Trophoblast cell (in vitro differentiated cells and primary cell): ENCODE data around the gene CFAP46.

Experiments
- DNase-seq, 2 donors: peaks; one replicate each; pipeline ENCODE4 v3.0.0-alpha.2; 2016
- H2AFZ ChIP-seq: 2 replicates; pipeline ENCODE4 v1.6.1; 2013; ENCODE audit warnings: low read length, moderate library complexity, mild to moderate bottlenecking; ENCODE audit not compliant: insufficient read depth, poor library complexity
- H2AK5ac ChIP-seq: 2 replicates; pipeline ENCODE4 v1.6.1; 2013; ENCODE audit warnings: mild to moderate bottlenecking, low read length
- H2BK120ac ChIP-seq: 2 replicates; pipeline ENCODE4 v1.6.1; 2013; ENCODE audit warnings: low read length, mild to moderate bottlenecking, moderate library complexity; ENCODE audit not compliant: insufficient read depth, poor library complexity
- H2BK12ac ChIP-seq: 2 replicates; pipeline ENCODE4 v1.6.1; 2013; ENCODE audit warnings: mild to moderate bottlenecking, low read length, moderate library complexity
- H2BK5ac ChIP-seq: 2 replicates; pipeline ENCODE4 v1.6.1; 2013; ENCODE audit warnings: low read length, low read depth, moderate library complexity, mild to moderate bottlenecking; ENCODE audit not compliant: poor library complexity
- H3K14ac ChIP-seq: 2 replicates; pipeline ENCODE4 v1.6.1; 2013; ENCODE audit warnings: mild to moderate bottlenecking, low read length
- H3K18ac ChIP-seq: 2 replicates; pipeline ENCODE4 v1.6.1; 2013; ENCODE audit warnings: mild to moderate bottlenecking, low read length
- H3K23ac ChIP-seq: 2 replicates; pipeline ENCODE4 v1.6.1; 2013; ENCODE audit warnings: low read length
- H3K27ac ChIP-seq: 2 replicates; pipeline ENCODE4 v1.5.1; 2013; ENCODE audit warnings: low read depth, mild to moderate bottlenecking, inconsistent platforms, low read length, moderate library complexity
- H3K27me3 ChIP-seq: 2 replicates; pipeline ENCODE4 v1.6.1; 2013; ENCODE audit warnings: inconsistent platforms, mild to moderate bottlenecking, low read length, moderate library complexity; ENCODE audit not compliant: insufficient read depth
- H3K36me3 ChIP-seq, 2 experiments: 1 replicate in 1 of 2; 2 replicates in 1 of 2; pipeline ENCODE4 v1.6.1; 2013; ENCODE audit warnings: low read length in 2 of 2, mild to moderate bottlenecking in 2 of 2, moderate library complexity in 1 of 2; ENCODE audit not compliant: insufficient read depth in 2 of 2, control insufficient read depth in 1 of 2
- H3K4ac ChIP-seq: 2 replicates; pipeline ENCODE4 v1.6.1; 2013; ENCODE audit warnings: low read depth, mild to moderate bottlenecking, low read length, moderate library complexity
- H3K4me1 ChIP-seq, 2 experiments: 1 replicate in 1 of 2; 2 replicates in 1 of 2; pipeline ENCODE4 v1.6.1; 2013; ENCODE audit warnings: low read length in 2 of 2, mild to moderate bottlenecking in 2 of 2, moderate library complexity in 1 of 2; ENCODE audit not compliant: insufficient read depth in 2 of 2, control insufficient read depth in 1 of 2
- H3K4me2 ChIP-seq: 2 replicates; pipeline ENCODE4 v1.6.1; 2013; ENCODE audit warnings: inconsistent platforms, mild to moderate bottlenecking, low read length, moderate library complexity
- H3K4me3 ChIP-seq: 2 replicates; pipeline ENCODE4 v1.5.1; 2013; ENCODE audit warnings: mild to moderate bottlenecking, low read depth, low read length, inconsistent platforms
- H3K79me1 ChIP-seq: one replicate; pipeline ENCODE4 v1.6.1; 2013; ENCODE audit warnings: low read length
- H3K79me2 ChIP-seq: 2 replicates; pipeline ENCODE4 v1.6.1; 2013; ENCODE audit warnings: low read length, mild to moderate bottlenecking; ENCODE audit not compliant: control insufficient read depth, insufficient read depth, poor library complexity
- H3K9ac ChIP-seq: 2 replicates; pipeline ENCODE4 v1.6.1; 2013; ENCODE audit warnings: mild to moderate bottlenecking, low read length
- H3K9me3 ChIP-seq: 2 replicates; pipeline ENCODE4 v1.6.1; 2013; ENCODE audit warnings: low read depth, mild to moderate bottlenecking, control low read depth, inconsistent platforms, low read length; ENCODE audit not compliant: insufficient read depth
- H4K12ac ChIP-seq: 2 replicates; pipeline ENCODE4 v1.6.1; 2013; ENCODE audit warnings: low read depth, mild to moderate bottlenecking, low read length, moderate library complexity
- H4K8ac ChIP-seq: 2 replicates; pipeline ENCODE4 v1.6.1; 2013; ENCODE audit warnings: low read depth, mild to moderate bottlenecking, low read length, moderate library complexity
- H4K91ac ChIP-seq: one replicate; pipeline ENCODE4 v1.6.1; 2013; ENCODE audit warnings: low read depth, mild to moderate bottlenecking, low read length, moderate library complexity
- WGBS: extraction: QIAGEN DNeasy Blood & Tissue Kit; methylation state at CpG from one replicate; pipeline ENCODE4 v1.1.7; 2013; ENCODE audit warnings: missing lambda C conversion rate; ENCODE audit not compliant: insufficient read length, insufficient coverage; ENCODE audit errors: extremely low coverage; 5-methylcytosine and 5-hydroxymethylcytosine counted together

CFAP46 gene

GRCh38 chr10:132813001-132813401, 129.4 kb downstream of the CFAP46 start:
- Histone ChIP-seq H2BK5ac (no peak overlapping the region), H3K14ac (no peak overlapping the region), H3K18ac (no peak overlapping the region), H3K23ac (no peak overlapping the region), H3K27me3 (peaks cover 2% of the 10 kb centered on the region), H3K36me3 (no peaks in the 10 kb centered on the region), H4K8ac (no peak overlapping the region), H2AFZ (no peak overlapping the region), H3K4ac (no peak overlapping the region), H3K9ac (no peak overlapping the region), H3K27ac (no peak overlapping the region), H2AK5ac (no peak overlapping the region), H3K79me1 (no peaks in the 10 kb centered on the region), H2BK12ac (no peak overlapping the region), H3K4me1 (no peaks in the 10 kb centered on the region), H3K9me3 (peaks cover 6% of the 10 kb centered on the region), H4K91ac (no peak overlapping the region), H3K4me3 (no peak overlapping the region), H2BK120ac (no peak overlapping the region), H3K4me2 (no peak overlapping the region), H4K12ac (no peak overlapping the region), H3K79me2 (no peaks in the 10 kb centered on the region)
- no peak for DNase-seq
- WGBS: no CpG with 5 or more reads among the region's 10 CpGs

DNA sequence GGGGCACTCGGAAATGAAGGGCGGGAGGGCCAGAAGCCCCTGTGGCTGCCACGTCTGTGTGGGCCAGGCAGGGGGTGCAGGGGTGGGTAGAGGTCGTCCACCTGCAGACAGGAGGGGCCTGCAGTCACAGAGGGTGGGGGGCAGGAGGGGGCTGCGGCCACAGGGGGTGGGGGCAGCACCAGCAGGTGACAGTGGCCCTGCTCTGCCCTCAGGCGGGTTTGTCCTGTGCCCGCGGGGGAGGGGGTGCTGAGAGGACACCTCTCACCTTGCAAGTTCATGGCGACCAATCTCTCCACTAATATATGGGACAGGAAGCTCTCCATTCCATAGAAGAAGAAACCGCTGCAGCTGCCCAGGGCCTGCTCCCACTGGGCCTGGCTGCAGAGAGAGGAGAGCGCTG, 129.8 kb downstream of the CFAP46 start:
- peaks cover 6% of the 10 kb centered on the region for H3K9me3 ChIP-seq
- peaks cover 2% of the 10 kb centered on the region for H3K27me3 ChIP-seq
- no peak overlapping the region for H2BK12ac ChIP-seq
- H3K18ac ChIP-seq: no peak overlapping the region
- no peaks in the 10 kb centered on the region for H3K36me3 ChIP-seq
- H3K4me3 ChIP-seq: no peak overlapping the region
- H3K79me1 ChIP-seq: no peaks in the 10 kb centered on the region
- H2BK120ac ChIP-seq: no peak overlapping the region
- no peak for DNase-seq
- no peak overlapping the region for H4K12ac ChIP-seq
- no peak overlapping the region for H3K27ac ChIP-seq
- H3K4me1 ChIP-seq: no peaks in the 10 kb centered on the region
- WGBS: no CpG with 5 or more reads among the region's 11 CpGs
- no peak overlapping the region for H2AK5ac ChIP-seq
- no peak overlapping the region for H3K23ac ChIP-seq
- no peak overlapping the region for H3K14ac ChIP-seq
- H3K9ac ChIP-seq: no peak overlapping the region
- H3K4me2 ChIP-seq: no peak overlapping the region
- no peak overlapping the region for H2AFZ ChIP-seq
- no peak overlapping the region for H3K4ac ChIP-seq
- no peak overlapping the region for H4K91ac ChIP-seq
- no peak overlapping the region for H4K8ac ChIP-seq
- H3K79me2 ChIP-seq: no peaks in the 10 kb centered on the region
- no peak overlapping the region for H2BK5ac ChIP-seq

DNA sequence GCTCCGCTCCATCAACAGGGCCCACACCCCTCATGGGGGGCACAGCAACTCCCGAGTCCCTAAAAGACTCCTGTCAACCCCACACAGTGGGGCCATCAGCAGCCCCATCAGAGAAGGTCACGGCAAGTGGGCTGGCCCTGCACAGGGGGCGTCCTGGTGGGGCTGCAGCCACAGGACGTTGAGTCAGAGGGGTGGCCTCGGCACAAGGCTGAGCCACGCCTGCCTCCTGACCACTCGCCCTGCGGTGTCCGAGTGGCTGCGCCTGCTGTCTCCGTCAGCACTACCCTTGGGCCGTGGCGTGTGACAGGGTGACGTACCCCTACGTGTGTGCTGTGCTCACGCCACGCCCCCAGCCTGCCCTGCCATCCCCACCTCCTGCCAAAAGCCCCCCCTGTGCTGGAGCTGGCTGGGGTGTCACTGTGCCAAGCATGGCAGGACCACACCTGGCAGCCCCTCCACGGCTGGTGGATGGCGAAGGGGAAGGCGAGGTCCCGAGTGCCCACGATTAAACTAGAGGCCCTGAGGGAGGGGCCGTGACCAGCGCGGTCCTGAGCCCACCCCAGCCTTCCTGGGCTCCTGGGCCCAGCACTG, 130.4 kb downstream of the CFAP46 start:
- Histone ChIP-seq H3K27me3 (peaks cover 2% of the 10 kb centered on the region), H2BK120ac (no peak overlapping the region), H4K12ac (no peak overlapping the region), H3K14ac (no peak overlapping the region), H2BK5ac (no peak overlapping the region), H4K91ac (no peak overlapping the region), H2AFZ (no peak overlapping the region), H3K9me3 (peaks cover 8% of the 10 kb centered on the region), H3K18ac (no peak overlapping the region), H3K23ac (no peak overlapping the region), H3K27ac (no peak overlapping the region), H3K4me1 (no peaks in the 10 kb centered on the region), H4K8ac (no peak overlapping the region), H2AK5ac (no peak overlapping the region), H3K36me3 (no peaks in the 10 kb centered on the region), H3K9ac (no peak overlapping the region), H3K79me2 (no peaks in the 10 kb centered on the region), H3K4me2 (no peak overlapping the region), H3K4me3 (no peak overlapping the region), H3K4ac (no peak overlapping the region), H2BK12ac (no peak overlapping the region), H3K79me1 (no peaks in the 10 kb centered on the region)
- no peak for DNase-seq
- WGBS: no CpG with 5 or more reads among the region's 26 CpGs

DNA sequence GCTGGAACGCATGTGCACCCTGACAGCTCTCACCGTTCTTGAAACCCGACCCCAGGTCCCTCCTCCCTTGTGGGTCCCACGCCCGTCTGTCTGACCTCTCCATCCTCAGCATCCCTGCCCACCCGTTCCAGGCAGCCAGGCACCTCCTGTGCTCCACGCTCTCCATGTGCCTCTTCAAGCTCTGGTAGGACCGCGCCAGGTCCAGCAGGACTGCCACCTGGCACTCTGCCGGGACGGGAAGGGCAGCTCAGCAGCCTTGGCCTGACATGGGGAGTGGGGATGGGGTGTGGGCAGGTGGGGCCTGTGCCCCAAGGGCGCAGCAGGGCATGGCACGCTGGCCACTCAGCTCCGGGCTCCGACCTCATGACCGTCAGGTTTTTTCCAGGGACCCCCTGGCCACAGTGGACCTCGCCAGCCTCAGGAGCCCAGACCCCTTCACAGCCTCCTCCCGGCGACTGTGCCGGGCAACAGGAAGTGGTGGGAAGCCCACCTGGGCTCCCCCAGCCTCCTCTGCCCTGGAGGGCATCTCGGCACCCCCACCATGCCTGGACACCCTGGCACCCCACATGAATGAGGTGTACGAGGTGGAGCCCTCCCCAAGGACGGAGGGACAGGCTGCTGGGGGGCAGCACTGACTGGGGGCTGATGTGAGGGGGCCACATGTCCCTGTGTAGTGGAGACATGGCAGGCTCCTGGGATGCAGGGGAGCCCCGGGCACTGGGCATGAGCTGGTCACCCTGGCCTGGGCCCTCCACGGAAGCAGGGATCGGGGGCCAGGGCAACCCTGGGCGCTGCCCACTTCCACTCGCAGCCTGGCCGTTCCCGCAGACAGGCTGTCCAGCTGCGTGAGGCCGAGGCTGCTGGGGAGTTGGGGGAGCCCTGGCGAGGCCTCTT, 131.3 kb downstream of the CFAP46 start:
- Histone ChIP-seq H2AK5ac (no peak overlapping the region), H3K79me2 (no peaks in the 10 kb centered on the region), H3K4ac (no peak overlapping the region), H3K4me1 (no peaks in the 10 kb centered on the region), H3K23ac (no peak overlapping the region), H4K91ac (no peak overlapping the region), H3K9ac (no peak overlapping the region), H3K27ac (no peak overlapping the region), H3K4me3 (no peak overlapping the region), H3K14ac (no peak overlapping the region), H3K36me3 (no peaks in the 10 kb centered on the region), H3K18ac (no peak overlapping the region), H2BK5ac (no peak overlapping the region), H3K79me1 (no peaks in the 10 kb centered on the region), H4K12ac (no peak overlapping the region), H3K9me3 (peaks cover 8% of the 10 kb centered on the region), H4K8ac (no peak overlapping the region), H3K4me2 (no peak overlapping the region), H2BK120ac (no peak overlapping the region), H3K27me3 (peaks cover 2% of the 10 kb centered on the region), H2BK12ac (no peak overlapping the region), H2AFZ (no peak overlapping the region)
- DNase-seq: no peak
- WGBS: no CpG with 5 or more reads among the region's 33 CpGs
